Thoracic aorta (tissue), 2 donors: ENCODE results near the gene APP. TPM values are rescaled to one million over a fixed set of nuclear protein-coding genes. Genes with fewer than 3 reads are reported as not detected.
"Not testable (repeated sequence)": the region's sequence is repeated elsewhere in the genome, so short reads cannot be mapped to it uniquely, and the experiment has no call there.

Experiments used
- ATAC-seq: fragments of 150-250 bp; one replicate; pipeline ENCODE4 v1.8.0; 2017; ENCODE audit warnings: low read depth; ENCODE audit not compliant: insufficient number of reproducible peaks, low FRiP score
- DNase-seq: peaks from one replicate; pipeline ENCODE4 v3.0.0-alpha.2; 2020; ENCODE audit warnings: low spot score
- H3K27ac ChIP-seq, 2 donors: fragments of 200-600 bp; sonication (generic); 1 replicate in 1 of 2; 2 replicates in 1 of 2; pipeline ENCODE4 v1.5.1; 2016; ENCODE audit warnings: mild to moderate bottlenecking in 2 of 2, moderate library complexity in 2 of 2
- H3K27me3 ChIP-seq: fragments of 200-600 bp; sonication (generic); replicated peaks from 2 replicates; pipeline ENCODE4 v1.6.0; 2016; ENCODE audit warnings: mild to moderate bottlenecking; ENCODE audit not compliant: insufficient read depth
- H3K36me3 ChIP-seq: fragments of 200-600 bp; sonication (generic); one replicate; pipeline ENCODE4 v1.5.1; 2016
- H3K4me1 ChIP-seq, 2 donors: fragments of 200-600 bp; sonication (generic); 1 replicate in 1 of 2; 2 replicates in 1 of 2; pipeline versions ENCODE4 v1.5.1 to v1.6.0; 2016; ENCODE audit warnings: low read depth in 2 of 2, mild to moderate bottlenecking in 1 of 2; ENCODE audit not compliant: control insufficient read depth in 1 of 2
- H3K4me3 ChIP-seq: fragments of 200-600 bp; sonication (generic); 2 replicates; pipeline ENCODE4 v1.5.1; 2016; ENCODE audit warnings: mild to moderate bottlenecking
- H3K9me3 ChIP-seq: fragments of 200-600 bp; sonication (generic); 2 replicates; pipeline ENCODE4 v1.5.1; 2016
- total RNA-seq, 2 donors: library from RNA; depleted of rRNA; stranded (reverse); fragments of >200 nt; gene quantifications; one replicate each; pipeline versions ENCODE4 v1.1.0 to v1.2.3, GENCODE V29; 2016
- TF ChIP-seq, protein P1 (sequence below): fragments of 200-600 bp; sonication (generic); IDR thresholded peaks from one replicate; pipeline ENCODE4 v1.5.1; 2019; ENCODE audit warnings: antibody characterized with exemption

Gene APP
- total RNA-seq, 2 donors from 2014 or later = 342 to 468 TPM

DNA sequence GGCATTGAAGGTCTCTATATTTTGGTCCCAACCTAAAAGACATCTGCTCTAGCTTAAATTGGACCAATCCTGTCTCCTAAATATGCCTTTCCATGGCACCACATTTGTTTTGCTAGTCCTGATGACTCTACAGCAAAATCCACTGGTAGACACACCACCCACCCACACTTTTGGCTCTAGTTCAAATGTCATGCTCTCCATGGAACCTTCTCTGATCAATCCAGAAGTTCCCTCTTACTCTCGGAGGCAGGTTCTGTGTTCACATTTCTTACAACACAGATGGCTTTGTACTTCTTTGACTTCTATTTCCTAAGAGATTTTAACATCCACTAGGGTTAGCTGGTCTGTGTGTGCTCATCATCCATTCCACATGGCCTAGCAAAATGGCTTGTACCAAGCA is 151.3 kb downstream of the APP start:
- Histone ChIP-seq H3K4me3 (no peak overlapping the region), H3K27ac (no peak overlapping the region), H3K4me1 (no peaks in the 10 kb centered on the region), H3K27me3 (no peaks in the 10 kb centered on the region), H3K9me3 (no peaks in the 10 kb centered on the region), H3K36me3 (peaks cover 9% of the 10 kb centered on the region)
- no peak for ATAC-seq
- TF ChIP-seq, protein P1, sequence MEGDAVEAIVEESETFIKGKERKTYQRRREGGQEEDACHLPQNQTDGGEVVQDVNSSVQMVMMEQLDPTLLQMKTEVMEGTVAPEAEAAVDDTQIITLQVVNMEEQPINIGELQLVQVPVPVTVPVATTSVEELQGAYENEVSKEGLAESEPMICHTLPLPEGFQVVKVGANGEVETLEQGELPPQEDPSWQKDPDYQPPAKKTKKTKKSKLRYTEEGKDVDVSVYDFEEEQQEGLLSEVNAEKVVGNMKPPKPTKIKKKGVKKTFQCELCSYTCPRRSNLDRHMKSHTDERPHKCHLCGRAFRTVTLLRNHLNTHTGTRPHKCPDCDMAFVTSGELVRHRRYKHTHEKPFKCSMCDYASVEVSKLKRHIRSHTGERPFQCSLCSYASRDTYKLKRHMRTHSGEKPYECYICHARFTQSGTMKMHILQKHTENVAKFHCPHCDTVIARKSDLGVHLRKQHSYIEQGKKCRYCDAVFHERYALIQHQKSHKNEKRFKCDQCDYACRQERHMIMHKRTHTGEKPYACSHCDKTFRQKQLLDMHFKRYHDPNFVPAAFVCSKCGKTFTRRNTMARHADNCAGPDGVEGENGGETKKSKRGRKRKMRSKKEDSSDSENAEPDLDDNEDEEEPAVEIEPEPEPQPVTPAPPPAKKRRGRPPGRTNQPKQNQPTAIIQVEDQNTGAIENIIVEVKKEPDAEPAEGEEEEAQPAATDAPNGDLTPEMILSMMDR = no peak
- DNase-seq = no peak

DNA sequence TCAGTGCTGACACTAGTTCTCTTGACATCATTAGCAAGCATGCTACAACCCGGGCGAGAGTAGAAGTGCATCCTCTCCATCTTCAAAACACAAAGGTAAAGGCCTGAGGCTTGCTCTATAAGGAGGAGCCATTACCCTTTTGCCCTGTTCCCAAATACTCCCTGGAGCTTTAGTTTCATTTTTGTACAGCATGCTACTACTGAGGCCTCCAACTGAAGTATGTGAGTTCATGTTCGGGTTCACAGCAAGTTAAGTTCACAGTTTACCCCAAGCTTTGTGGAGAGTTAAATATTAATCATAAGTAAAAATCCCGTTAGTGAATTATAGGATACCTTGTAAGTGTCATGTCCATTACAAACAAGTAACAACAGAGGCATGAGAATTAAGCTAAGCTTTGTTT is 156.6 kb downstream of the APP start:
- ATAC-seq (no peak), DNase-seq (no peak)
- H3K4me3 ChIP-seq = no peak overlapping the region

DNA sequence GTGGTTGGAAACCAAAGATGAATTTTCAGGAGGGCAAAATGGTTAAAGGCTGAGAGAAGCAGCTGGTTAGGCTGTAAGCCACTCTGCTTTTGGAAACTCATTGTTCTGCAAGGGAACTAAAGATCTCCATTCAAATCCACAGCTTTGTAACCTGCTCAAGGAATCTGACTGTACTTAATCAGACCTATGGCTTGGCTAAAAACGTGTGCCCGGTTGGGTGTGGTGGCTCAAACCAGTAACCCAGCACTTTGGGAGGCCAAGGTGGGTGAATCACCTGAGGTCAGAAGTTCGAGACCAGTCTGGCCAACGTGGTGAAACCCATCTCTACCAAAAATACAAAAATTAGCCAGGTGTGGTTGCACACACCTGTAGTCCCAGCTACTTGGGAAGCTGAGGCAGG is 158.1 kb downstream of the APP start:
- not testable (repeated sequence) for H3K36me3 ChIP-seq, H3K9me3 ChIP-seq, H3K4me3 ChIP-seq, H3K27me3 ChIP-seq, DNase-seq, H3K27ac ChIP-seq, ATAC-seq
- H3K4me1 ChIP-seq = peaks cover 0 to 11% of the 10 kb centered on the region in 2 donors

More for the DNA sequence above, 156.6 kb downstream of the APP start:
- peaks cover 0 to 11% of the 10 kb centered on the region in 2 donors for H3K4me1 ChIP-seq
- TF ChIP-seq, protein P1 = no peak
- H3K27ac ChIP-seq = no peak overlapping the region
- H3K9me3 ChIP-seq = no peaks in the 10 kb centered on the region
- no peaks in the 10 kb centered on the region for H3K36me3 ChIP-seq
- no peaks in the 10 kb centered on the region for H3K27me3 ChIP-seq

DNA sequence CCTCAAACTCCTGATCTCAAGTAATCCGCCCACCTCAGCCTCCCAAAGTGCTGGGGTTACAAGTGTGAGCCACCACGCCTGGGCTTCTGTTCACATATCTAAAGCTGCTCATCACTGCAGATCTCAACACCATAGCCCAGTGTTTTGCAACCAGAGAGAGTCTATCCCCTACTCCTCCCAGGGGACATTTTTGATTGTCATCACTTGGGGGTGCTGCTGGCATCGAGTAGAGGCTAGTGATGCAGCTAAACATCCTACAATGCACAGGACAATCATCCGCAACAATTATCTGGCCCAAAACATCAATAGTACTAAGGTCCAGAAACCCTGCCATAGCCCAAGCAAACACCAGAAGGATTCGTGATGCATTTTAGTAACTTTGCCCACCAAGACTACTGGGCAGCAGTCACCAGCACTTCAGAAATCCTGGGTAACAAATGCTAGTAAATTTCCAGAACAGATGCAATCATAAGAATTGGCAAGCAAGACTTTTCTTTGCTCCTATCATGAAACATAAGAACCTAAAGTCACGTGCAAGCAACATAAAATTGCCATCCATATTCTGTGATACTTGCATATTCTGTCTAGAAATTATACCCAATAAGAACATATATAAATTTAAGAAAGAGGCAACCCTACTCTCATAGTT is 159.2 kb downstream of the APP start:
- no peak for ATAC-seq
- no peak overlapping the region for H3K4me3 ChIP-seq

DNA sequence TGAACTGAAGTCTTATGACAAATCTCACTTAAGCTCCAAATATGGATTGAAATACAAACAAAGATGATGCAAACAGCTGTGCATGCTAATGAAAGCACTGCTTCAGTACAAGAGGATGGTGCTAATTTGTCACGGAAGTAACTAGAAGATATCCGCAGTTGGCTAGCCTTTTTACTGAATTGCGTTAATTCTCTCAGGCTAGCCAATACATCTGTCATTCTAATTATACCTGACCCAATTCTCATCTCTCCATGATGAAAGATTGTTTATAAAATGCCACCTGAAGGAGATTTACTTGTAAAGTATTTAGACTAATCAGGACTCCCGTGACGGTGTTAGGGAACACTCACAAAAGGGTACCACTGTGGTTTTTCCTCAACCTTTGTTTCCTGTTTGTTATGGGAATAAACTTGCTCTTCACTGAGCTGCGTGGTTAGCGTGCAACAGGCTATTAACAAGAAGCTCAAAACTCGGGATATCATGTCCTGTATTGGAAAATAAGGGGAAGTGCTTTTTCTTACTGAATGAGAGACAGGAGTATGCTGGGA is 162.5 kb downstream of the APP start:
- Histone ChIP-seq H3K4me1 (peaks cover 0 to 11% of the 10 kb centered on the region in 2 donors), H3K9me3 (no peaks in the 10 kb centered on the region), H3K27ac (no peak overlapping the region), H3K36me3 (no peaks in the 10 kb centered on the region), H3K4me3 (no peak overlapping the region), H3K27me3 (no peaks in the 10 kb centered on the region)
- no peak for ATAC-seq
- DNase-seq = no peak
- TF ChIP-seq, protein P1 = no peak

More for the DNA sequence above, 159.2 kb downstream of the APP start:
- H3K36me3 ChIP-seq = no peaks in the 10 kb centered on the region
- DNase-seq = no peak
- no peaks in the 10 kb centered on the region for H3K9me3 ChIP-seq
- no peak overlapping the region for H3K27ac ChIP-seq
- no peaks in the 10 kb centered on the region for H3K27me3 ChIP-seq
- TF ChIP-seq, protein P1 = no peak
- H3K4me1 ChIP-seq = peaks cover 0 to 11% of the 10 kb centered on the region in 2 donors

DNA sequence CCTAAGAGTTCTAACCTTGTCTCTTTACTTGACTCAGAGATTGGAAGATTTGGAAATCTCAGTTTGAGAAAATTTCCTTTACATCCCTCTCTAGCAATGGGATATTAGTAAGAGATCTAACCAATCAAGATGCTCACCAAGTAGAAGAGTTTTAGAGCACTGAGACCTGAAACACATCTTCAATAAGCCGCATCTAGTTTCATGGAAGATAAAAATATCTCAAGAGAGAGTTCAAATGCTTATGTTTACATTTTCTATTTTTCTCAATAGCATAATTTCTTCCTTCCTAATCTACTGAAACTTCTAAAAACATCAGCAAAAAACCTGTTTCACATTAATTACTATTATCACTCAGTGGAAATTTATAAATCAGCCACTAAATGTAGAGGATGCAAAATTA is 165.1 kb downstream of the APP start:
- no peak for ATAC-seq
- Histone ChIP-seq H3K27ac (no peak overlapping the region), H3K4me3 (no peak overlapping the region), H3K9me3 (no peaks in the 10 kb centered on the region), H3K27me3 (no peaks in the 10 kb centered on the region), H3K4me1 (peaks cover 0 to 10% of the 10 kb centered on the region in 2 donors), H3K36me3 (no peaks in the 10 kb centered on the region)
- DNase-seq = no peak
- TF ChIP-seq, protein P1 = no peak
